ENCODE results near the gene CNOT10.
"Not testable (repeated sequence)": the region's sequence is repeated elsewhere in the genome, so short reads cannot be mapped to it uniquely, and the experiment has no call there.

CNOT10 gene

DNA sequence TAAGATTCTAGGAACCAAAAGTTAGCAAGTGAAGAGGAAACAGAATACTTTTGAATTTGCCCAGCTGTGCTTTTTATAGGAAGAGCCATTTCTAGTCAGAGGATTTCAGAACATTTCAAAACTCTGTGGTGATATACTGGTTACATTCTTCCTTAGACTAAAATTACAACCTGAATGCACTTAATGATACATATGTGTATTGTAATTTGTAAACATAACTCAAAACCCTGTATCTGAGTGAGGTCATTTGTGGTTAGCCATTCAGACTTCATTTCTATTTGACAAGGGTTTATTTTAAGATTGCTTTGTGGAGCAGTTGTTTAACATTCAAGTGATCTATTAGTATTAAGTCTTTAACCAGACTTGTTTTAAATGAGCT, 73.4 kb downstream of the CNOT10 start:
- no peak for DNase-seq

DNA sequence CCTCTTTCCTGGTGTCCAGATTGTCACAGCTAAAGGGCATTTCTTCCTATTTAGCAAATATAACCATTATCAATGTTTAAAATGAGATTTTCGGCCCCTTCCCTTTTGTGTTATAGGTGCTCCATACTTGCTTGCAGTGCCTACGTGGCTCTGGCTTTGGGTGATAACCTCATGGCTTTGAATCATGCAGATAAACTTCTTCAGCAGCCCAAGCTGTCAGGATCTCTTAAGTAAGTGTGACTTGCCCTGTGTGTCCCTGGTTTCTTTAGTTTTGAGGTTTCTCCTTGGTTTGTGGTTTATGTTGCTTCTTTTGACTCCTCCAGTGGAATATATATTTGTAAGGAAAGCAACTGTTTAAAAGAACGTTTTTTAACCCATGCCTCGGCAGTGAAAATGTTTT, 74.4 kb downstream of the CNOT10 start:
- no peak for DNase-seq

DNA sequence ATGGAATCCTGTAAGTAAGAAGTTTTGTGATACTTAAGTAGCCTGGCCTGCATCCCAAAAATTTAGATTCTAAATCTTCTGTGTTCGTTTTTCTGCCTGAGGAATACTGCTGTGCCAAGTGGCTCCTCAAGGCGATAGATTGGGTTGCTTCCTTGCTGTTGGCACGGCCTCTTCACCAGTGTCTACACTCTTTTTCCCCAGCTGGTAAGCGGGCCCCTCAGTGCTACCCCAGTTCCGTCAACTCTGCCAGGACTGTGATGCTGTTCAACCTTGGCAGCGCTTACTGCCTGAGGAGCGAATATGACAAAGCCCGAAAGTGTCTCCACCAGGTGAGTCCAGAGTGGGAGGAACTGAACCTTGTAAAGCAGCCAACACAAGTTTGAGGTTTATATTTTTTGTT, 79.5 kb downstream of the CNOT10 start:
- no peak for DNase-seq

DNA sequence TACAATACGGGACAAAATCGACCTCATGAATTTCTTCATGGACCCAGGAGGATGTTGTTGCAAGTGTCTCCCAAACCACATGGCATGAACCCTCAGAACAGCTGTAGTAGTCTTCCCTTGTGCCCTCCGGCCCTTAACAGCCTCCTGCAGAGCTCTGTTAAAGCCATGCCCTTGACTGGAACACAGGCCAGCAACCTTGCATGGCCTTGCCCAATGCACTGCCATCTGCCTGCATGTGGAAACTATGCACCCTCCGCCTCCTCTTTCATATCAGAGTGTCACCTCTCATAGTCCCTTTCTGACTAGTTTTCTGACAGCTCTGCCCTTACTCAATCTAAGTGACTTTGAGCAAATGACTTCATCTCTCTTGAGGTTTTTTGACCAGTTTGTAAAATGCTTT, 93.4 kb downstream of the CNOT10 start:
- DNase-seq = no peak

DNA sequence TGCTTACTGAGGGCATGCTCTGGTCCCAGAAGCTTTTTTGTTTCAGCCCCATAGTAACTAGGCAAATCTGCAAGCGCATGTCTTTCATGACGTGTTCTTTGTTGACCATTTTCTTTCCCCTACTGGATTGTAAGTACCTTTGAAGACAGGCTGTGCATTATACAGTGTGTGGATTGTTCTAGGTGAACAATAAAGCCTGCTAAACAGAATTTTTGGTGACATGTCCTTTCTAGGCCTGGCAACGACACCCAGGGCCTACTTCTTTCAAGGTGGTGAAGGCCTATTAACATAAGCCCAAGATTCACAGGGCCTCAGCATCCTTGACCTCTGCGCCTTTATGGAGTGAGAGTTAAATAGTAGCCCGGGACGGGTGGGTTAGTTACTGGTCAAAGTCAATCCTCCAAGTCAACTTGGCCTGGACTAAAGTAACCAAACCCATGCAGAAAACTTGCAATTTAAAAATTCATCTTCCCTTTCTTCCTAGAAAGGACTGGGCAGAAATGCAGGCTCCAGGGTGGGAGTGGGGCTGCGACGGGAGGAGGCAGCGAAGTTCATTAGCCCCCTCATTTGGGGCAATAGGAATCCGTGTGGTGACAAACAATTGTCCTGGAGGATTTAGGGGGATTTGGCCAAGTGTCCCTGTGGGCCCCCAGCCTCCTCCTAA, 95.2 kb downstream of the CNOT10 start:
- DNase-seq = no peak

DNA sequence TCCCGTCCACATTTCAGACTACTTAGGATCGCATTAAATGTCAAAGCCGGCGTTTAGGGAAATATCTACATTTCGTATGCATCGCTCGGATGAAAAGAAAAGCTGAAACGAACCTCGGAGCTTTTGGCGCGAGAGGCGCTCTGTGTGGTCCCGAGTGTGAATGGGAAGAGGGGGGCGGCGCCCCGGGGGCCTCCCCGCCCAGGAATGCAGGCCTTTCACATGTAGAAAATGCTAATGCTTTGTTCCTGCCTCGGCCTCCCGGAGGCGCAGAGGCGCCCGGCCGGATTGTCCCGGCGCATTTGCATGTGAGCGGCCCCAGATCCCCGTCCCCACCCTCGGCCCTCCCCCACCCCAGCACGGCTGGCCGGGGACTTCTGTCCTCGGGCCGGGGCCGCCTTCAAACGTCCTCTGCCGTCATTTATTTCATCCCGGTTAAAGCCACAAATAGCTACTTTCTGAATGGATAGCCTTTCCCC, 95.8 kb downstream of the CNOT10 start:
- DNase-seq = no peak

DNA sequence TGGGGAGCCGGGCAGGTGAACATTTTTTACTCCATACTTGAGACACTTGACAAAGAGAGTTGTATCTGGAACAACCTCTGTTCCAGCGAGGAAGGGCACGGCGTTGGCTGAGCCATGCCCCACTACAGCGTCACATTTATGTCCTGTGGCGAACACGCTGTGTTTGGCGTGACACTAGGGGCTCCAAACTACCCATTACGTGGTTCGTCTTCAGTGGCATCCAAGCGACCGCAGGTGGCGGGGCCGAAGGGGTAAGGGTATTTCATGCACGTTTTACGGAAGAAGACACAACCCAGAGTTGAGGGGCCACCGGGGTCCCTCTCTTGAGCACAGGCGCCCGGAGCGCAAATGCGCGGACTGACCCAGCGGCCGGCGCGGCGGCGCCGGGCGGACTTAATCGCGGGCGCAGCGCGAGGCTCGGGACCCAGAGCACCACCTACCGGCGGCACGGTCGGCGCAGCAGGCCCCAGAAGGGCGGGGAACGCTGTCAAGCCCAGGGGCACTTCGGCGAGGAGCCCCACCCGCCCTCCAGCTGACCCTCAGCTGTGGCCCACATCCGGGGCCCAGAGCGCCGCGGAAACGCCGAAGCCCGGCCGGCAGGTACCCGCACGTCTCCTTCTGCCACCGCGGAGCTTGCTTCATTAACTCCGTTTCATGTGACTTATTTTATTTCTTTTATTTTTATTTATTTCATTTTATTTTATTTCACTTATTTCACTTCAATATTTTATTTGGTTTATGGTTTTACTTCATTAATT, 96.4 kb downstream of the CNOT10 start:
- DNase-seq = peak; percentile 32

DNA sequence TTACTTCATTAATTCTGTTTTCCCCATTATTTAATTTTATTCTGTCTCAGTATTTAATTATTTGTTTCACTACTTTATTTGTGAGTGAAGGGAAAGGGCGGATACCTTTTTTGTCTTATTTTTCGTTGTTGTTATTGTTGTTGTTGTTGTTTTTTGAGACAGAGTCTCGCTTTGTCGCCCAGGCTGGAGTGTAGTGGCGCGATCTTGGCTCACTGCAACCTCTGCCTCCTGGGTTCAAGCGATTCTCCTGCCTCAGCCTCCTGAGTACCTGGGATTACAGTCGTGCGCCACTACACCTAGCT, 96.9 kb downstream of the CNOT10 start:
- not testable (repeated sequence) for DNase-seq

DNA sequence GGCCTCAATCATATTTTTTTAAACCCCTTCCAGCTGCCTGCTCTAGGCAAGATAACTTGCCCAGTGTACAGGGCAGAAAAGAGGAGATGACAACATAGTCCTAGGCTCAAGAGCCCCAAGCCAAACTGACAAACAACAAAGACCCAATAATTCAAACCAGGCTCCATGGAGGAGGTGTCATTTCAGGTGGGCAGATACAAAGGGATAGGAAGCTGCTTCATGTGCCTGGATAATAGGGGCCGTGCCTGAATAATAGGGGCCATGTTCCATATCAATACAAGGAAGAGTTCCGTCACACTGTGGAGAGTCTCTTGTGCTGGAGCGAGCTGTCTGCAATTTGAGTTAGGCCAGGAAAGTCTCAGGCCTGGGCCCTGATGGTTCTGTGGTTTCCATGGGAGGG, 97.4 kb downstream of the CNOT10 start:
- no peak for DNase-seq

DNA sequence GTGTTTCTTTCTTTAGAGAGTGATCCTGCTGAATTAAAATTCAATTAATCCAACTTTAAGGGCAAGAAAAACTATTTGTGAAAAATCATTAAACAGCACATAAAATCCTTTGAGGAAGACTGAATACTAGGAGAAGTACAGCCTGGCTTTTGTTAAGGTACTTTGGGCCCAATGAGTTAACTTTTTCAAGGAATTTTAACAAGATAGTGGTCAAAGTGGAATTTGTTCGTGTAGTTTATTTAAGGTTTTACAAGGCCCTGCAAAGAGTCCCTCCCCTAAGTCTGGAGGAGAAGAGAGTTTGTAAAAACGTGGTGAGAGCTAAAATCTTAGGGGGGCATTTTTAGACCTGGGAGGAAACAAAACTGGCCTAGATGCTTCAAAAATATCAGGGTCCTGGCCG, 106.8 kb downstream of the CNOT10 start:
- no peak for DNase-seq

DNA sequence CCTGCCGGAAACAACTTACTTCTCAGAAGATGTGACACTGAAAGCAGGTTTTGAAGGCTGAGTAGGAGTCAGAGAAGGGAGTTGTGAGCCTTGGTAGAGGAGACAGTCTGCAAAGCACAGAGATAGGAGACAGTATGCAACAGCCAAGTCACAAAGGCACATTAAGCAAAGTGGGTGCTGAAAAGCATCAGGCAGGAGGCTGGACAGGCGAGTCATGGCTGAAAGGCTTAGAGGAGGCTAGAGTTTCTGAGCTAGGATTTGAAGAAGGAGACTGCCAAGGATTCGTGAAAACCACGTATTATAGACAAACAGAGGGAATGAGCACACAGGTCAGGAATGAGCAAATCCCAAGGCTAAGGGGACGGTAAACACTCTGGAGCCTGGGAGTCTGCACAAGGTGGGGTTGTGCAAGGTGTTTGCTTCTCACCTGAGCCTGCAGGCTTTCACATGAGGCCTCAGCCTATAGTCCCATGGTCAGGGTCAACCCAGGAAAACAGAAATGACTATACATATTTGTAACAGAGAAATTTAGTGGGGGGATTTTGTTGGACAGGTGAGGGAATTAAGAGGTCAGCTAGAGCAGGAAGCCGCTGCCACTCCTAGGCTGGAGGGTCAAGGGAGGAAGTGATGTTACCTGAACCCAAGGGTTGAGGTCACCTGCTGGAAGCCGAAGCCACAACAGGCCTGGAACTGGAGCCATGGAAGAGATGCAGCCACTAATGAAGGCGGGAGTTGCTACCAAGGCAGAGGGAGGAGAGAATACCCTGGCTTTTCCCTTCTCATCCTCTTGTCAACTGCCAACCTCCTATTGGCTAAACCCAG, 109.7 kb downstream of the CNOT10 start:
- DNase-seq = no peak

DNA sequence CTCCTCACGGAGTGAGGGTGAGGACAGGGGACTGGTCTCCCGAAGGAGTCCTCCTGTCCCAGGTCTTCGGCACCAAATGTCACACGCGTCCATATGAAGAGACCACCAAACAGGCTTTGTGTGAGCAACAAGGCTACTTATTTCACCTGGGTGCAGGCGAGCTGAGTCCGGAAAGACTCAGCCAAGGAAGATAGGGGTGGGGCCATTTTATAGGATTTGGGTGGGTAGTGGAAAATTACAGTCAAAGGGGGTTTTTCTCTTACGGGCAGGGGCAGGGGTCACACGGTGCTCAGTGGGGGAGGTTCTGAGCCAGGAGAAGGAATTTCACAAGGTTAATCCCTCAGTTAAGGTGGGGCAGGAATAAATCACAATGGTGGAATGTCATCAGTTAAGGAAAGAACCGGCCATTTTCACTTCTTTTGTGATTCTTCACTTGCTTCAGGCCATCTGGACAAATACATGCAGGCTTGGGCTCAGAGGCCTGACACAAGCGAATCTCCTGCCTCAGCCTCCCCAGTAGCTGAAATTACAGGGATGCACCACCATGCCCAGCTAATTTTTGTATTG, 111.5 kb downstream of the CNOT10 start:
- not testable (repeated sequence) for DNase-seq

DNA sequence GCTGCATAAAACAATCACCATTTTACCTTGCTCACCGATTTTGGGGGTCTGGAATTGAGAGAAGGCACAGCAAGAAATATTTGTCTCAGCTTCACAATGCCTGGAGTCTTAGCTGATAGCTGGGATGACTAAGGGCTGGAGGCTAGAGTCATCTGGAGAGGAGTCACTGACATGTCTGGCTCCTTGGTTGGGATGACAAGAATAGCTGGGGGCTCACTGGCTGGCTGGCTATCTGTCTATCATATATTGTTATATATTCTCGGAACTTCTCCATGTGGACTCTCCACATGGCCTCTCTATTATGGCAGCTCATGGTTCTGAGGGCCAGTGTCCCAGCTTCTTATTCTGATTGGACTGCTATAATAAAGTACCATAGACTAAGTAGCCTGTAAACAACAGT, 112.8 kb downstream of the CNOT10 start:
- no peak for DNase-seq

DNA sequence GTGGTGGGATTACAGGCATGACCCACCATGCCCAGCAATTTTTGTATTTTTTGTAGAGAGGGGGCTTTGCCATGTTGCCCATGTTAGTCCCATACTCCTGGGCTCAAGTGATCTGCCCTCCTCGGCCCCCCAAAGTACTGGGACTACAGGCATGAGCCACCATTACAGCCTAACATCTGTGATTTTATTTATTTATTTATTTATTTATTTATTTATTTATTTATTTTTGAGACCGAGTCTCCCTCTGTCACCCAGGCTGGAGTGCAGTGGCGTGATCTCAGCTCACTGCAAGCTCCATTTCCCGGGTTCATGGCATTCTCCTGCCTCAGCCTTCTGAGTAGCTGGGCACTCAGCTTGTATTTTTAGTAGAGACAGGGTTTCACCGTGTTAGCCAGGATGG, 116.5 kb downstream of the CNOT10 start:
- not testable (repeated sequence) for DNase-seq

DNA sequence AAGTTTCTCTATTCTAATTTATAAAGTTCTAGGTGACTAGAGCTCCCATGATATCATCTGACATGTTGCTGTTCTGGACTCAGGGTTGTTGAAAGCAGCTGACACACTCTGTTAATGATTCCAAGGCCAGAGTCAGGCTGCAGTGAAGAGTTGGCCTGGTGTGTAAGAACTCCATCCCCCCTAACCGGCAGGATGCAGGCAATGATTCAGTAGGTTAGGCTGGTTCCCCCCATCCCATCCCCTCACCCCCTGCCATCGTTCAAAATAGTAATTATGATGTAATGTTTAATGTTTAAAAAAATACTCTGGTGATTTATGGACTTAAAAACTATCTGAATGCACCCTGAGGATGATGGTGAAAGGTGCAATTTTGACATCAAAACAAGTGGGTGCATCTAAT, 128.2 kb downstream of the CNOT10 start:
- DNase-seq = no peak

DNA sequence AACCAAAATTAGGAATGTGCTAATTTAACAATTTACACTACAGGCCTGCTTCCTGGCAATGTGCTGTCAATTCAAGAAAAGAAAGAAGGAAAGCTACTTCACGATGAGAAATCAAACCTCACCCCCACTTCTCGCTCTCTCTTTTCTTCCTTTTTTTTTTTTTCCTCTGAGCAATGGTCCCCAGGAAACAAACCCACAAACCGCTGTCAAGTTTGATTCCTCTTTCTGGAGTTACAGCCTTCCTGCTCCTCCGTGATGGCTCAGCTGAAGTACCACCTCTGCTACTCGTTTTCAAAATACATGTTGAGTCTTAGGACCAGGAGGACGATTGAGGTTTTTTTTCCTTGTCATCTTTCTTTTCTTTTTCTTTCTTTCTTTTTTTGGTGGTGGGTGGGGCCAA, 129.4 kb downstream of the CNOT10 start:
- DNase-seq = no peak

DNA sequence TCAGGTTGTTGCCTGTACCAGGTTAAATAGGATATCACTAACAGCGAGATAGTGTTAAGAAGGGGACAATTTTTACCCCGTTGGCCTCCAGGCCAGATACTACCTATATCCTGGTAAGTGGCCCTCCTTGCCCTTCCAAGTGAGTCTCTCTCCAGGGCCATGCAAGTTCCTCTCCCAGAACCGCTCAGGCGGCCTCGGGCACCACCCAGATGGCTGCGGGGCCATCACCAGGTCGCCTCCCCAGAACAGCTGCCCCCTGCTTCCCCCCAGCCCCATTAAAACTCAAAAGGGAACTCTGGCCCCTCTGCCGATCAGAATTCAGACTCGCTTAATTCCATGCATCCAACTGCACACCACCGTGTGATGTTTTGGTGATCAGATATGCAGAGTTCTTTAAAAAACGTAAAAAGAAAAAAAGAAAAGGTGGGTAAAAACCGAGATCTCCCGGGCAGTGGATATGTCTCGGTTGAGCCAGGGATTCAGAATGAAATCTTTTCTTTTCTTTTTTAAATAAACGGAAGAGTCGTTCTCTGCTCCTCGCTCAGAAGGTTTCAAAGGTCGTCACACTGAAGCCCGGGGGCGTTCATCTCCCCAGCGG, 131.0 kb downstream of the CNOT10 start:
- DNase-seq = no peak

DNA sequence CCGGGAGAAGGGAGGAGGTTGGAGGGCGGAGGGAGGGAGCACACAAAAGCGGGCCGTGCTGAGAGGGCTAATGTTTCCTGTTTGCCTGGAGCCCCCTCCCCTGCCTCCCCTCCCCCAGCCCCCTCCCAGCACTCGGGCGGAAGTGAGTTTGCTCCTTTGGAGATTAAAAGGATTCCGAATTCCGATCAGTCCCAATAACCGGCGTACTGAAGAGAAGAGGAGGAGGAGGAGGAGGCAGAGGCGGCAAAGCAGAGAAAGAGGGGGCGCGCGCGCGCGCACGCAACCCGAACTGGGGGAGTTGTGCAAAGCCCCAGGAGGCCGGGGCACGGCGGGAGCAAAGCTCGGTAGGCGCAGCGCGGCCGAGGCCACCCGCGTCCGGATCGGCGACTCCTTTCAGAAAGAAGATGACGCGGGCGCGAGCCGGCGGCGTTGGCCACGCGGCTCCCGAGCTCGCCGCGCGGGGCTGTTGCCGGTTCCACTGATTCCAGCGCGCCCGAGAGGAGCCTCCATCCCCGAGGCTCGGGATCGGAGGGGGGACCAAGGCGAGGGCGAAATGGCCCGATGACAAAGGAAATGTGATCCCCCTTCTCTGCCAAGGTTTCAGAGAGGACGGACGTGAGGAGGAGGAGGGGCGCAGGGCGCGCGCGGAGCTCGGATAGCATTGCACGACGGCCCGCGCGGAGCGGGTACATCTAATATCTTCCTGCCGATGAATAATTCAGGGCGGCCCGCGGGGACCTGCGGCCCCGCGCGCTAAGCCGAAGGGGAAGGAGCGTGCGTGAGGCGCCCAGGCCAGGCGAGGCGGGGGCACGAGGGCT, 131.7 kb downstream of the CNOT10 start:
- DNase-seq = no peak

DNA sequence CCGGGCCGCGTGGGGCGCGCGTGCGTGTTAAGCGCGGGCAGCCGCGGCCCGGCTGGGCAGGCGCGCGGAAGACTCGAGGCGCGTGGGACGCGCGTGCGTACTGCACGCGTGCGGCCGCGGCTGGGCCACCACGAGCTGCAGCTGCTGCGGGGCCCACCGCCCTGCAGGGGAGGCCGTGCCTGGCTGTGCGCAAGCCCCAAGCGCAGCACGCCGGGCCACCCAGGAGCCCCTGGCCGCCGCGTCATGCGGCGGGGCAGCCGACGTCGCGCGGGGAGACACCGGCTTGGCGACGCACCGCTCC, 132.2 kb downstream of the CNOT10 start:
- DNase-seq = no peak

DNA sequence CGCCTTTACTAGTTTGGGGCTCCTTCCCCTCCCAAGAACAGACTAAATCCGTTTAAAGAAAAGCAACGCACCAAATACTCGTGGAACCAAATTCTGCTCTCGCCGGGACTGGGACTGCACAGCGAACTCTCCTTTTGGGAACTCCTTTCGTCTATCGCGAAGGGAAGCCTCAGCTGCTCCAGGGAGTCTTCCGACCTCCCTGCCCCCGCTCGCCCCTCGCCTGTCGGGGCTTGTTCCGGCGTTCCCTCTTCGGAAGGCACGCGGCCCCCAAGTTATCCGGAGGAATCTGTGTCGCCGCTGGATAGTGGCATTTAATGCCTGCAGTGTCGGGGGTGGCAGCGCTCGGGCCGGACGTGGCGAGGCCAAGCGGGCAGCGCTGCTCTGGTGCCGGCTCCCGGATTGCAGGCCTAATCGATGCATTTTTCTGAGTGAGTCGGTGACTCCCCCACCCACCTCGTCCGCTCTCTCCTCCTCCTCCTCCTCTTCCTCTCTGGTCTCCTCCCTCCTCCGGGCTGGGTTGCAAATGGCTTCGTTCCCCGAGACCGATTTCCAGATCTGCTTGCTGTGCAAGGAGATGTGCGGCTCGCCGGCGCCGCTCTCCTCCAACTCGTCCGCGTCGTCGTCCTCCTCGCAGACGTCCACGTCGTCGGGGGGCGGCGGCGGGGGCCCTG, 132.7 kb downstream of the CNOT10 start, which contains the start of gene TRIM71:
TRIM71 (plus strand) TSS at position 440 of the 671 bp plus-strand sequence; CDS start at position 524, 84 bp downstream.
- DNase-seq = no peak

DNA sequence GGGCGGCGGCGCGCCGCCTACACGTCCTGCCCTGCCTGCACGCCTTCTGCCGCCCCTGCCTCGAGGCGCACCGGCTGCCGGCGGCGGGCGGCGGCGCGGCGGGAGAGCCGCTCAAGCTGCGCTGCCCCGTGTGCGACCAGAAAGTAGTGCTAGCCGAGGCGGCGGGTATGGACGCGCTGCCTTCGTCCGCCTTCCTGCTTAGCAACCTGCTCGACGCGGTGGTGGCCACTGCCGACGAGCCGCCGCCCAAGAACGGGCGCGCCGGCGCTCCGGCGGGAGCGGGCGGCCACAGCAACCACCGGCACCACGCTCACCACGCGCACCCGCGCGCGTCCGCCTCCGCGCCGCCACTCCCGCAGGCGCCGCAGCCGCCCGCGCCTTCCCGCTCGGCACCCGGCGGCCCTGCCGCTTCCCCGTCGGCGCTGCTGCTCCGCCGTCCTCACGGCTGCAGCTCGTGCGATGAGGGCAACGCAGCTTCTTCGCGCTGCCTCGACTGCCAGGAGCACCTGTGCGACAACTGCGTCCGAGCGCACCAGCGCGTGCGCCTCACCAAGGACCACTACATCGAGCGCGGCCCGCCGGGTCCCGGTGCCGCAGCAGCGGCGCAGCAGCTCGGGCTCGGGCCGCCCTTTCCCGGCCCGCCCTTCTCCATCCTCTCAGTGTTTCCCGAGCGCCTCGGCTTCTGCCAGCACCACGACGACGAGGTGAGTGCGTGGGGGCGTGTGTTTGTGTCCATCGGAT, 133.4 kb downstream of the CNOT10 start:
- DNase-seq = no peak
